AG04449 (cell line): ENCODE results near the gene TOMM20.

Experiments used
- CTCF ChIA-PET: fragments of 350-600 bp; formaldehyde crosslinking; extraction: SDS; loops from one replicate; lab custom pipeline; 2021; ENCODE audit warnings: antibody characterized with exemption; lab: Yijun Ruan, JAX
- POLR2A ChIA-PET: fragments of 400-600, 350-600 bp; formaldehyde crosslinking; extraction: SDS; loops from one replicate; lab custom pipeline; 2020; ENCODE audit warnings: antibody characterized with exemption, inconsistent platforms; lab: Yijun Ruan, JAX
- DNase-seq: peaks from one replicate; pipeline ENCODE4 v3.0.0-alpha.2; 2010; ENCODE audit warnings: low read depth, low spot score
- H3K4me3 ChIP-seq: 2 replicates; pipeline ENCODE4 v1.5.1; 2011; ENCODE audit warnings: low read depth, mild to moderate bottlenecking, control low read depth, low read length
- CTCF ChIP-seq: IDR thresholded peaks from one replicate; pipeline ENCODE4 v1.5.1; 2011; ENCODE audit warnings: mild to moderate bottlenecking, moderate library complexity, low read length, control low read depth, inconsistent platforms; ENCODE audit not compliant: insufficient read depth; ENCODE audit errors: missing control alignments

TOMM20 gene

GRCh38 chr1:235142991-235143390 is 14.4 kb upstream of the TOMM20 start:
- TF ChIP-seq CTCF, result no peak
- ChIA-PET CTCF (no interaction called here), POLR2A (no interaction called here)
- no peak overlapping the region for H3K4me3 ChIP-seq
- no peak for DNase-seq

GRCh38 chr1:235139315-235139714 is 10.7 kb upstream of the TOMM20 start:
- DNase-seq, result no peak
- POLR2A ChIA-PET, result interaction anchor here (1.2 kb wide), 1 partner anchor 22 kb away, joined by 3 read pairs; the partner anchor contains the start of gene RBM34
- TF ChIP-seq CTCF, result no peak
- CTCF ChIA-PET, result no interaction called here
- no peak overlapping the region for H3K4me3 ChIP-seq

- no peak for TF ChIP-seq CTCF
- DNase-seq, result no peak
- POLR2A ChIA-PET, result interaction anchor here (1.2 kb wide), 1 partner anchor 22 kb away, joined by 3 read pairs; the partner anchor contains the start of gene RBM34
- CTCF ChIA-PET, result no interaction called here
- no peak overlapping the region for H3K4me3 ChIP-seq
Observed at GRCh38 chr1:235138821-235139220, 10.2 kb upstream of the TOMM20 start.

- TF ChIP-seq CTCF, result no peak
- no peak for DNase-seq
- ChIA-PET CTCF (no interaction called here), POLR2A (no interaction called here)
- no peak overlapping the region for H3K4me3 ChIP-seq
Observed at GRCh38 chr1:235136111-235136510, 7.5 kb upstream of the TOMM20 start.

DNA sequence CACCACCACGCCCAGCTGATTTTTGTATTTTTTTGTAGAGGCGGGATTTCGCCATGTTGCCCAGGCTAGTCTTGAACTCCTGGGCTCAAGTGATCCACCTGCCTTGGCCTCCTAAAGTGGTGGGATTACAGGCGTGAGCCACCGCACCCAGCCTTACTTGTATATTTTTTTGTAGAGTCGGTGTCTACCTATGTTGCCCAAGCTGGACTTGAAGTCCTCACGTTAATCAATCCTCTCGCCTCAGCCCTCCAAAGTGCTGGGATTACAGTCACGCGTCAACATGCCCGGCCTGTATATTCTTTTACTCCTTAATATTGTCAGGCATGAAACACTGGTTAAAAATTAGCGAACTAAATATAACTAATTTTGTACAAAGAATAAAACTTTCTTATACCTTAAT is 5.5 kb upstream of the TOMM20 start:
- TF ChIP-seq CTCF, result no peak
- ChIA-PET CTCF (interaction anchor here (1.7 kb wide), 1 partner anchor 13 kb away, joined by 6 read pairs; no protein-coding TSS in a partner anchor), POLR2A (no interaction called here)
- H3K4me3 ChIP-seq, result no peak overlapping the region
- no peak for DNase-seq

DNA sequence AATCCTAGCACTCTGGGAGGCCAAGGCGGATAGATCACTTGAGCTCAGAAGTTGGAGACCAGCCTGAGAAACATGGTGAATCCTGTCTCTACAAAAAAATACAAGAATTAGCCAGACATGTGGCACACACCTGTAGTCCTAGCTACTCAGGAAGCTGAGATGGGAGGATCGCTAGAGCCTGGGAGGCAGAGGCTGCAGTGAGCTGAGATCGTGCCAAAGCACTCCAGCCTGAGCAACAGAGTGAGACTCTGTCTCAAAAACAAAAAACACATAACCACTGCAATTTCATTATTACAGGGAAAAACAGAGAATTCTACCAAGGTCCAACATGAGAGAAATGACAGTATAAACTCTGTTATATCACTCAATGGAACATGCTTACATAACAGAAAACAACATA is 4.4 kb upstream of the TOMM20 start:
- no peak for DNase-seq
- no peak overlapping the region for H3K4me3 ChIP-seq
- no peak for TF ChIP-seq CTCF
- ChIA-PET CTCF (interaction anchor here (0.8 to 1.7 kb wide), 2 partner anchors 14 to 45 kb away, joined by 3 to 6 read pairs; no protein-coding TSS in a partner anchor), POLR2A (interaction anchor here (0.9 kb wide), 1 partner anchor 637 kb away, joined by 3 read pairs; no protein-coding TSS in a partner anchor)
